Mesenchymal stem cell (in vitro differentiated cells and primary cell): ENCODE measurements around the gene DHX58.

ENCODE experiments used
- DNase-seq: peaks from one replicate; pipeline ENCODE4 v3.0.0-alpha.2; 2013
- H2AFZ ChIP-seq: one replicate; pipeline ENCODE4 v1.6.1; 2013; ENCODE audit warnings: low read depth, mild to moderate bottlenecking, control low read depth, inconsistent platforms, low read length, moderate library complexity
- H2AK5ac ChIP-seq: 2 replicates; pipeline ENCODE4 v1.6.1; 2013; ENCODE audit warnings: low read length, moderate library complexity, mild to moderate bottlenecking, inconsistent platforms; ENCODE audit not compliant: severe bottlenecking
- H2BK120ac ChIP-seq: one replicate; pipeline ENCODE4 v1.6.1; 2013; ENCODE audit warnings: low read depth, mild to moderate bottlenecking, inconsistent platforms, low read length, moderate library complexity
- H2BK12ac ChIP-seq, 2 experiments: one replicate each; pipeline ENCODE4 v1.6.1; 2013; ENCODE audit warnings: inconsistent platforms in 2 of 2, low read length in 2 of 2, mild to moderate bottlenecking in 2 of 2, moderate library complexity in 2 of 2, control low read depth in 1 of 2
- H2BK15ac ChIP-seq: one replicate; pipeline ENCODE4 v1.6.1; 2013; ENCODE audit warnings: mild to moderate bottlenecking, low read depth, inconsistent platforms; ENCODE audit not compliant: poor library complexity, severe bottlenecking
- H2BK5ac ChIP-seq: 2 replicates; pipeline ENCODE4 v1.6.1; 2013; ENCODE audit warnings: low read depth, mild to moderate bottlenecking, low read length, control low read depth, inconsistent platforms; ENCODE audit not compliant: poor library complexity, severe bottlenecking
- H3K14ac ChIP-seq, 2 experiments: one replicate each; pipeline ENCODE4 v1.6.1; 2013; ENCODE audit warnings: inconsistent platforms in 2 of 2, low read length in 2 of 2, control low read depth in 1 of 2, mild to moderate bottlenecking in 1 of 2, moderate library complexity in 1 of 2
- H3K18ac ChIP-seq, 2 experiments: one replicate each; pipeline ENCODE4 v1.6.1; 2013; ENCODE audit warnings: inconsistent platforms in 2 of 2, low read length in 2 of 2, control low read depth in 1 of 2, low read depth in 1 of 2, mild to moderate bottlenecking in 1 of 2
- H3K23ac ChIP-seq, 2 experiments: one replicate each; pipeline ENCODE4 v1.6.1; 2013; ENCODE audit warnings: inconsistent platforms in 2 of 2, low read length in 2 of 2, mild to moderate bottlenecking in 2 of 2, moderate library complexity in 2 of 2, control low read depth in 1 of 2
- H3K27ac ChIP-seq: 2 replicates; pipeline ENCODE4 v1.5.1; 2013; ENCODE audit warnings: mild to moderate bottlenecking, moderate library complexity, low read length, control low read depth, inconsistent platforms; ENCODE audit not compliant: poor library complexity, severe bottlenecking
- H3K27me3 ChIP-seq, 2 experiments: 2 replicates each; pipeline versions ENCODE4 v1.6.1 to v1.7.0; 2013; ENCODE audit warnings: low read length in 2 of 2, mild to moderate bottlenecking in 2 of 2, moderate library complexity in 2 of 2, control low read depth in 1 of 2, inconsistent platforms in 1 of 2; ENCODE audit not compliant: control insufficient read depth in 1 of 2, insufficient read depth in 1 of 2
- H3K36me3 ChIP-seq, 2 experiments: 2 replicates each; pipeline versions ENCODE4 v1.6.1 to v1.7.0; 2013; ENCODE audit warnings: low read length in 2 of 2, control low read depth in 1 of 2, inconsistent platforms in 1 of 2, low read depth in 1 of 2, mild to moderate bottlenecking in 1 of 2; ENCODE audit not compliant: insufficient read depth in 2 of 2, control insufficient read depth in 1 of 2
- H3K4ac ChIP-seq, 2 experiments: one replicate each; pipeline ENCODE4 v1.6.1; 2013; ENCODE audit warnings: inconsistent platforms in 2 of 2, low read length in 2 of 2, mild to moderate bottlenecking in 2 of 2, moderate library complexity in 2 of 2, control low read depth in 1 of 2, low read depth in 1 of 2
- H3K4me1 ChIP-seq: 2 replicates; pipeline ENCODE4 v1.6.1; 2013; ENCODE audit warnings: low read depth, low read length, control low read depth; ENCODE audit not compliant: control insufficient read depth, insufficient read depth
- H3K4me2 ChIP-seq: 2 replicates; pipeline ENCODE4 v1.6.1; 2013; ENCODE audit warnings: low read length, mild to moderate bottlenecking, inconsistent platforms; ENCODE audit not compliant: poor library complexity, severe bottlenecking
- H3K4me3 ChIP-seq, 2 experiments: 2 replicates each; pipeline versions ENCODE4 v1.5.1 to v1.7.0; 2013; ENCODE audit warnings: low read length in 2 of 2, mild to moderate bottlenecking in 2 of 2, control low read depth in 1 of 2, low read depth in 1 of 2; ENCODE audit not compliant: insufficient read depth in 1 of 2
- H3K79me1 ChIP-seq: replicated peaks from 2 replicates; pipeline ENCODE4 v1.6.1; 2013; ENCODE audit warnings: mild to moderate bottlenecking, control low read depth, low read length, inconsistent platforms; ENCODE audit not compliant: poor library complexity, severe bottlenecking
- H3K9ac ChIP-seq: 2 replicates; pipeline ENCODE4 v1.7.0; 2013; ENCODE audit warnings: mild to moderate bottlenecking, low read length, moderate library complexity
- H3K9me3 ChIP-seq: 2 replicates; pipeline ENCODE4 v1.7.0; 2013; ENCODE audit warnings: mild to moderate bottlenecking, low read length; ENCODE audit not compliant: control insufficient read depth
- H4K8ac ChIP-seq: one replicate; pipeline ENCODE4 v1.6.1; 2013; ENCODE audit warnings: inconsistent platforms, mild to moderate bottlenecking, low read length, moderate library complexity
- H4K91ac ChIP-seq: one replicate; pipeline ENCODE4 v1.6.1; 2013; ENCODE audit warnings: mild to moderate bottlenecking, low read length, inconsistent platforms
- WGBS: methylation state at CpG from one replicate; pipeline ENCODE4 v1.1.7; 2013; ENCODE audit warnings: mixed read lengths; 5-methylcytosine and 5-hydroxymethylcytosine counted together

The DHX58 gene

DNA sequence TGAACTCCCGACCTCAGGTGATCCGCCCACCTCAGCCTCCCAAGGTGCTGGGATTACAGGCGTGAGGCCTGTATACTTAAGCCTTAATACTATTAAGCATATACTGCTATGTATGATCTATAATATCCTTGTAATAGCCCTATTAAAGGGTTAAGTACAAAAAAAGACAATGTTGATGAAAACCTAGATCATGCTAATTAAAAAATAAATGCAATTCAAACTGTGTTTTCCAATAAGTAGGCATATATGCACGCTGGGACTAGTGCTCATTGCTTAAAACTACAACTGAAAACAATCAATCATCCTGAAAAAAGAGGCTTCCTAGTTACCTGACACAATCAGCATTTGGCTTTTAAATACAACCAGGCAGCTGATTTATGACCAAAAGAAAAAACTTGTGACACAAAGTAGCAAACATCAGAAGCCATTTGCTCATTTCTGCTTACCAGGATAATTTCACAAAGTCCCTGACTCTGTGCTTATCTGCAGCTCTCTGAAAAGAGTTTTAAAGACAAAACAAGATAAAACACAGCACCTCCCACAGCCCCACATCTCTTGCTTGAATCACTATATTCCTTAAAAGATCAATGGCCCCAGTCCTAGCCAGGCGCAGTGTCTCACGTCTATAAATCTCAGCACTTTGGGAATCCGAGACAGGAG lies 25.3 kb downstream of the DHX58 start:
- 51% methylated on average over 6 of the region's 7 CpGs for WGBS
- no peaks in the 10 kb centered on the region for H3K79me1 ChIP-seq
- no peak for DNase-seq

DNA sequence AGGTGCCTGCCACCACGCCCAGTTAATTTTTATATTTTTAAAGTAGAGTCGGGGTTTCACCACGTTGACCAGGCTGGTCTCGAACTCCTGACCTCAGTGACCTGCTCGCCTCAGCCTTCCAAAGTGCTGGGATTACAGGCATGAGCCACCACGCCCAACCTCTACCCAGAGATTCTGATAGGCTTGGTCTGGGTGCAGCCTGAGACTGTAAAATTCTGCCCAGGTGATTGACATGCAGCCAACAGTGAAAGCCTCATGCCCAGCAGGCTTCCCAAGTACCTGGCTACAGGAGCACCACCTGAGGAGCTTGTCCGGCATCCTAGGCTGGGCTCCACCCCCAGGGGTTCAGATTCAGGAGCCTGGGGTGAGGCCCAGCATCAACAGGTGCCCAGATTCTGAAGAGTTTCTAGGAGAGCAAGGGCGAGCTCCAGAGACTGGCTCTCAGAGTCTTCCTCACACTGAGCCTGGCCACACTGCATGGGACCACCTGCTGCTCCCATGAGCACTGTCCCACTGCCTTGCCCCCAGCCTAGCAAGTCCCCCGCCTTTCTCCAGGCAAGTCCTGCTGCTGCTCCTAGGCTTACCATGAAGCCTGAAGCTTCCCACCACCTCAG lies 30.9 kb downstream of the DHX58 start:
- no peak overlapping the region for H3K14ac ChIP-seq
- H3K9ac ChIP-seq, result no peak overlapping the region
- H3K4me3 ChIP-seq, result no peak overlapping the region
- no peak overlapping the region for H3K4ac ChIP-seq
- no peak overlapping the region for H3K23ac ChIP-seq
- H2BK12ac ChIP-seq, result no peak overlapping the region
- WGBS, result 87% methylated on average over 9 of the region's 9 CpGs
- DNase-seq, result no peak
- H4K8ac ChIP-seq, result no peak overlapping the region
- H3K4me2 ChIP-seq, result no peak overlapping the region
- H3K27me3 ChIP-seq, result peaks cover 25 to 41% of the 10 kb centered on the region in 2 experiments
- H4K91ac ChIP-seq, result no peak overlapping the region
- H3K9me3 ChIP-seq, result no peaks in the 10 kb centered on the region
- no peaks in the 10 kb centered on the region for H3K4me1 ChIP-seq
- no peak overlapping the region for H3K18ac ChIP-seq
- no peaks in the 10 kb centered on the region for H3K79me1 ChIP-seq
- no peak overlapping the region for H2BK120ac ChIP-seq
- H3K36me3 ChIP-seq, result no peaks in the 10 kb centered on the region
- H2AK5ac ChIP-seq, result no peak overlapping the region
- H3K27ac ChIP-seq, result no peak overlapping the region
- no peak overlapping the region for H2BK5ac ChIP-seq
- no peak overlapping the region for H2BK15ac ChIP-seq
- H2AFZ ChIP-seq, result no peak overlapping the region

More for the DNA sequence above, 25.3 kb downstream of the DHX58 start:
- no peak overlapping the region for H3K9ac ChIP-seq
- H3K4me3 ChIP-seq, result no peak overlapping the region
- no peak overlapping the region for H3K4me2 ChIP-seq
- H3K36me3 ChIP-seq, result no peaks in the 10 kb centered on the region
- H4K91ac ChIP-seq, result no peak overlapping the region
- H3K18ac ChIP-seq, result no peak overlapping the region
- no peak overlapping the region for H2AFZ ChIP-seq
- H3K14ac ChIP-seq, result no peak overlapping the region
- no peak overlapping the region for H4K8ac ChIP-seq
- no peak overlapping the region for H2AK5ac ChIP-seq
- no peak overlapping the region for H2BK15ac ChIP-seq
- no peak overlapping the region for H2BK5ac ChIP-seq
- no peak overlapping the region for H3K4ac ChIP-seq
- no peak overlapping the region for H3K27ac ChIP-seq
- H3K4me1 ChIP-seq, result no peaks in the 10 kb centered on the region
- H3K9me3 ChIP-seq, result no peaks in the 10 kb centered on the region
- H3K27me3 ChIP-seq, result peaks cover 34 to 42% of the 10 kb centered on the region in 2 experiments
- H2BK12ac ChIP-seq, result no peak overlapping the region
- H3K23ac ChIP-seq, result no peak overlapping the region
- H2BK120ac ChIP-seq, result no peak overlapping the region

DNA sequence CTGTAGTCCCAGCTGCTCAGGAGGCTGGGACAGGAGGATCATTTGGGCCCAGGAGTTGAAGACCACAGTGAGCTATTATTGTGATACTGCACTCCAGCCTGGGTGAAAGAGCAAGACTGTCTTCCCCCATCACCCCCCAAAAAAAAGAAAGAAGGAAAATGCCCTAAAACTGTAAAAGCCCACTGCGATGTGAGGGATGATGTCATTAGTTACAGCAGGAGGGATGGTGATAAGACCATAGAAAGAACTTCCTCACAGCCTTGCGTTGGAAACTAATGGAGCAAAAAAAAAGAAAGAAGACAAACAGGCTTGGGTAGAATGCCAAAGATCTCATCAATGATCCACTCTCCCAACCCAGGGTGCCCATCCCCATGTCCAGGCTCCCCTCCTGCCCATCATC lies 33.0 kb downstream of the DHX58 start:
- Histone ChIP-seq H4K8ac (no peak overlapping the region), H3K9ac (no peak overlapping the region), H2BK5ac (no peak overlapping the region), H2BK12ac (no peak overlapping the region), H3K14ac (no peak overlapping the region), H2BK120ac (no peak overlapping the region), H4K91ac (no peak overlapping the region), H2BK15ac (no peak overlapping the region), H3K18ac (no peak overlapping the region), H3K23ac (no peak overlapping the region), H2AK5ac (no peak overlapping the region), H3K9me3 (no peaks in the 10 kb centered on the region), H3K27ac (no peak overlapping the region), H3K36me3 (no peaks in the 10 kb centered on the region), H3K27me3 (peaks cover 34 to 47% of the 10 kb centered on the region in 2 experiments), H3K4me2 (no peak overlapping the region), H3K4ac (no peak overlapping the region), H3K79me1 (no peaks in the 10 kb centered on the region), H3K4me1 (no peaks in the 10 kb centered on the region), H2AFZ (no peak overlapping the region), H3K4me3 (no peak overlapping the region)
- no peak for DNase-seq
- 83% methylated on average over 2 of the region's 2 CpGs for WGBS

DNA sequence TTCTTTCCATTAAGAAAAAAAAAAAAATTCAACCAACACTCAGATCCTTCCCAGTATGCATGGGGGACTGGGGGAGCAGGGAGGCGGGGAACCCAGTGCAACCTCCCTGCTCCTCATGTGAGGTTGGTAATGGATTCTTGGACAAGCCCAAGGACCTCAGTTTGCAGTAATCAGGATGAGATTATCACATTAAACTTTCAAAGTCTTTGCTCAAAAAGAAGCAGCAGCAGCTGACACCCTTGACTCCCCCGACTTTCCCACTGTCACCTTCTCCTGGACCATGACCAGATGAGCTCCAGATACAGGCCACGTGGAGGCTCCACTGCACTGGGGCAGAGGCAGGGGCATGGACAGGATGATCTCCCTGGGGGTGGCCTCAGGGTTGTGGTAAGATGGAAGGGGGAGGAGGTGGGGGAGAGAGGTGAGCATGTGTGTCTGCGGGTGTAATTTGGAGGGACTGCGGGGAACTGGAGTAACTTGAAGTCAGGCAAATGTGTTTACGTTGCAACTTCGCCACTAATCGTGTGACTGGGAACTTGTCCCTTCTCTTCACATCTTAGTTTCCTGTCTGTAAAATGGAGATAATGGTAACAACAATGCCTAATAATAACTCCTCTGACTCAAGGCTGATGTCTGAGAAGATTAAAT lies 34.0 kb downstream of the DHX58 start:
- Histone ChIP-seq H3K4ac (no peak overlapping the region), H3K4me2 (no peak overlapping the region), H2BK15ac (no peak overlapping the region), H4K91ac (no peak overlapping the region), H3K9me3 (no peaks in the 10 kb centered on the region), H2BK120ac (no peak overlapping the region), H4K8ac (no peak overlapping the region), H3K27ac (no peak overlapping the region), H3K9ac (no peak overlapping the region), H3K79me1 (no peaks in the 10 kb centered on the region), H3K27me3 (peaks cover 39 to 54% of the 10 kb centered on the region in 2 experiments), H3K14ac (no peak overlapping the region), H2BK5ac (no peak overlapping the region), H3K36me3 (no peaks in the 10 kb centered on the region), H3K4me3 (no peak overlapping the region), H2AK5ac (no peak overlapping the region), H2AFZ (no peak overlapping the region), H3K23ac (no peak overlapping the region), H3K18ac (no peak overlapping the region), H3K4me1 (no peaks in the 10 kb centered on the region), H2BK12ac (no peak overlapping the region)
- WGBS, result 42% methylated on average over 3 of the region's 8 CpGs
- DNase-seq, result peak; percentile 22
